Upper lobe of left lung (tissue), 6 donors: ENCODE data around the gene PEX13. TPM values are rescaled to one million over a fixed set of nuclear protein-coding genes. Genes with fewer than 3 reads are reported as not detected.

Source experiments
- ATAC-seq, 2 donors: fragments of 200-7000 bp; cut with Tn5 transposase; one replicate each; pipeline ENCODE4 v1.9.1; 2022; ENCODE audit warnings: mild to moderate bottlenecking in 2 of 2, moderate library complexity in 2 of 2; ENCODE audit not compliant: low FRiP score in 2 of 2
- DNase-seq, 2 donors: peaks; one replicate each; pipeline ENCODE4 v3.0.0-alpha.2; 2019 to 2020
- H3K27ac ChIP-seq, 4 donors: fragments of 200-600 bp; sonication (generic); one replicate each; pipeline ENCODE4 v1.5.1; 2016 to 2019
- H3K27me3 ChIP-seq, 4 donors: fragments of 200-600 bp; sonication (generic); one replicate each; pipeline ENCODE4 v1.5.1; 2017 to 2019
- H3K36me3 ChIP-seq, 4 donors: fragments of 200-600 bp; sonication (generic); one replicate each; pipeline ENCODE4 v1.5.1; 2016 to 2019
- H3K4me1 ChIP-seq, 4 donors: fragments of 200-600 bp; sonication (generic); one replicate each; pipeline ENCODE4 v1.5.1; 2018 to 2019
- H3K4me3 ChIP-seq, 4 donors: fragments of 200-600 bp; sonication (generic); one replicate each; pipeline ENCODE4 v1.5.1; 2017 to 2019; ENCODE audit warnings: mild to moderate bottlenecking in 2 of 4, moderate library complexity in 1 of 4
- H3K9me3 ChIP-seq, 4 donors: fragments of 200-600 bp; sonication (generic); one replicate each; pipeline ENCODE4 v1.5.1; 2018 to 2019
- EP300 ChIP-seq, 4 donors: sonication (generic); formaldehyde crosslinking; IDR thresholded peaks; one replicate each; pipeline ENCODE4 v1.5.1; 2017; ENCODE audit warnings: antibody characterized with exemption in 4 of 4, control low read depth in 2 of 4
- POLR2A ChIP-seq, 4 donors: fragments of 450-650 bp; IDR thresholded peaks; one replicate each; pipeline ENCODE4 v1.5.1; 2016 to 2017; ENCODE audit warnings: antibody characterized with exemption in 4 of 4, mild to moderate bottlenecking in 2 of 4
- POLR2AphosphoS5 ChIP-seq, 2 donors: sonication (generic); formaldehyde crosslinking; IDR thresholded peaks; one replicate each; pipeline ENCODE4 v1.5.1; 2017; ENCODE audit warnings: antibody characterized with exemption in 2 of 2
- WGBS, 2 donors: methylation state at CpG; one replicate each; pipeline ENCODE4 v1.1.5; 2017 to 2018; 5-methylcytosine and 5-hydroxymethylcytosine counted together
- small RNA-seq, 4 donors: library from RNA; depleted of rRNA; stranded (forward); fragments of <200 nt; gene quantifications; one replicate each; pipeline ENCODE3, GENCODE V24; 2016
- total RNA-seq, 6 donors: library from RNA; depleted of rRNA in 4 of 6; stranded (reverse); fragments of >200 nt in 4 of 6; gene quantifications; one replicate each; pipeline versions ENCODE4 v1.1.0 to v1.2.1, GENCODE V29; 2016 to 2021
- TF ChIP-seq, protein P1 (sequence below), 6 experiments: fragments of 450-650 bp in 4 of 6; fragments of 200-600 bp in 2 of 6; sonication (generic) in 2 of 6; IDR thresholded peaks; one replicate each; pipeline ENCODE4 v1.5.1; 2016 to 2019; ENCODE audit warnings: antibody characterized with exemption in 6 of 6
- donor health status: DM: no; HTN: no; CAD: no; lungs with moderate emphysema.
- donor health status: DM: no; HTN: yes; CAD: no; lungs with severe emphysema.

The PEX13 gene
- total RNA-seq, 6 donors from 2014 or later, result 10.7 to 42.8 (median 28.6) TPM

DNA sequence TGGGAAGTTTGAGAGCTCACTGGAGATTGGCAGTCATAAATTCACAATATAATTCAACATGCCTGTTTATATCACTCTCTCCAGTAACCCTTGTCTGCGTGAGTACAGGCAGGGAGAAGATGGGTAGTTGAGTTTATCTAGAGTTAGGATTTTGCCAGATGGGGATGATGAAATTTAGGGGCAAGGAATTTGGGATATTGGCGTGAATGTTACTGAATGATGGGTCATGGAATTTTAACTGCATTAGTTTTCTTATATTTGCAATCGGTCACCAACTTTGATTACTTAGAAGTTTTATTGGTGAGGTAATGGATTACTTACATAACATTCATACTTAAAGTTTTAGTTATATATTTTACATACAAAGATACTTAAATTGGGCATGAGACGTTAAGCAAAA, 83.3 kb downstream of the PEX13 start:
- ATAC-seq (no peak), DNase-seq (no peak)
- 96% methylated on average over 4 of the region's 4 CpGs for WGBS, 2 donors
- peaks cover 0 to 30% (median 6%) of the 10 kb centered on the region in 4 donors for H3K36me3 ChIP-seq
- H3K4me1 ChIP-seq, result no peaks in the 10 kb centered on the region
- TF ChIP-seq POLR2AphosphoS5 (IDR thresholded peaks at IDR 0.05) (no peak), POLR2A (IDR thresholded peaks at IDR 0.05) (no peak), EP300 (IDR thresholded peaks at IDR 0.05) (no peak)
- TF ChIP-seq, protein P1, sequence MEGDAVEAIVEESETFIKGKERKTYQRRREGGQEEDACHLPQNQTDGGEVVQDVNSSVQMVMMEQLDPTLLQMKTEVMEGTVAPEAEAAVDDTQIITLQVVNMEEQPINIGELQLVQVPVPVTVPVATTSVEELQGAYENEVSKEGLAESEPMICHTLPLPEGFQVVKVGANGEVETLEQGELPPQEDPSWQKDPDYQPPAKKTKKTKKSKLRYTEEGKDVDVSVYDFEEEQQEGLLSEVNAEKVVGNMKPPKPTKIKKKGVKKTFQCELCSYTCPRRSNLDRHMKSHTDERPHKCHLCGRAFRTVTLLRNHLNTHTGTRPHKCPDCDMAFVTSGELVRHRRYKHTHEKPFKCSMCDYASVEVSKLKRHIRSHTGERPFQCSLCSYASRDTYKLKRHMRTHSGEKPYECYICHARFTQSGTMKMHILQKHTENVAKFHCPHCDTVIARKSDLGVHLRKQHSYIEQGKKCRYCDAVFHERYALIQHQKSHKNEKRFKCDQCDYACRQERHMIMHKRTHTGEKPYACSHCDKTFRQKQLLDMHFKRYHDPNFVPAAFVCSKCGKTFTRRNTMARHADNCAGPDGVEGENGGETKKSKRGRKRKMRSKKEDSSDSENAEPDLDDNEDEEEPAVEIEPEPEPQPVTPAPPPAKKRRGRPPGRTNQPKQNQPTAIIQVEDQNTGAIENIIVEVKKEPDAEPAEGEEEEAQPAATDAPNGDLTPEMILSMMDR (IDR thresholded peaks at IDR 0.05), result no peak
- H3K27me3 ChIP-seq, result no peaks in the 10 kb centered on the region
- H3K4me3 ChIP-seq, result no peak overlapping the region
- H3K9me3 ChIP-seq, result no peaks in the 10 kb centered on the region
- H3K27ac ChIP-seq, result no peak overlapping the region

Small RNA genes within 50 kb of the gene (small RNA-seq; reads per million reads assigned to genes)
- 0 reads per million in 4 donors for gene RNA5SP95

Other genes with a start within 250 kb of the PEX13 start
- gene REL, start 136.1 kb upstream of the PEX13 start, total RNA-seq, result 10 to 100 TPM; 17.8 to 49.5 (median 29.6) TPM
- gene PUS10, start 535 bp downstream of the PEX13 start, total RNA-seq, result 10 to 100 TPM in 3 of 6 donors, 1 to 10 TPM in 3; 6.1 to 28.3 (median 10.3) TPM
- 10 to 100 TPM in 3 of 6 donors, 1 to 10 TPM in 3; 7.3 to 40.3 (median 9.0) TPM for gene SANBR, start 48.2 kb downstream of the PEX13 start, total RNA-seq
- gene C2orf74, start 144.5 kb downstream of the PEX13 start, total RNA-seq, result 10 to 100 TPM; 11.9 to 20.7 (median 16.6) TPM